ENCODE measurements around the gene PROSER3.

DNA sequence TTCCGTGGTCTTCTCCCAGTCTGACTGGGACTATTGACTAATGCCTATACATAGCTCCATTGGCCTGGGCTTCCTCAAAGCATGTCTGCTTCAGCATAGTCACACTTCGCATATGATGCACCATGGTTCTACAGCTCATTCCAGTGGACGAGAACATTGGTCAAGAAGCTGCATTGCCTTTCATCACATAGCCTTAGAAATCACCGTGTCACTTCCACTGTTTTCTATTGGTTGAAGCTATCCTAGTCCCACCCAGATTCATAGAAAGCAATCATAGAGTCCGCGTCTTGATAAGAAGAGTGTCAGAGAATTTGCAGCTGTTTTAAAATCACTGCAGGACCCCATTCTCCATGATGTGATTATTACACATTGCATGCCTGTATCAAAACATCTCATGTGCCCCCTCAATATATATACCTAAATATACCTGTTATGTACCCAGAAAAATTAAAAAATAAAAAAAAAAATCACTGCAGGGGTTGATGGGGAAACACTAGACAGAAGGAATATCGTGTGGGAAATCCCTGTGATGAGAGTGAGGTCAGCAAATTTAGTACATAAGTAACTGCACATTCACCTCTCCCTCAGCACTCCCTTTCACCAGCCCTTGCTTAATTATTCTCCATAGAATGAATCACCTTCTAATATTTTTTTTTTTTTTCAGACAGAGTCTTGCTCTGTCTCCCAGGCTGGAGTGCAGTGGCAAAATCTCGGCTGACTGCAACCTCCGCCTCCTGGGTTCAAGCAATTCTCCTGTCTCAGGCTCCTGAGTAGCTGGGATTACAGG is 15.2 kb downstream of the PROSER3 start:
- TF ChIP-seq, protein P1, sequence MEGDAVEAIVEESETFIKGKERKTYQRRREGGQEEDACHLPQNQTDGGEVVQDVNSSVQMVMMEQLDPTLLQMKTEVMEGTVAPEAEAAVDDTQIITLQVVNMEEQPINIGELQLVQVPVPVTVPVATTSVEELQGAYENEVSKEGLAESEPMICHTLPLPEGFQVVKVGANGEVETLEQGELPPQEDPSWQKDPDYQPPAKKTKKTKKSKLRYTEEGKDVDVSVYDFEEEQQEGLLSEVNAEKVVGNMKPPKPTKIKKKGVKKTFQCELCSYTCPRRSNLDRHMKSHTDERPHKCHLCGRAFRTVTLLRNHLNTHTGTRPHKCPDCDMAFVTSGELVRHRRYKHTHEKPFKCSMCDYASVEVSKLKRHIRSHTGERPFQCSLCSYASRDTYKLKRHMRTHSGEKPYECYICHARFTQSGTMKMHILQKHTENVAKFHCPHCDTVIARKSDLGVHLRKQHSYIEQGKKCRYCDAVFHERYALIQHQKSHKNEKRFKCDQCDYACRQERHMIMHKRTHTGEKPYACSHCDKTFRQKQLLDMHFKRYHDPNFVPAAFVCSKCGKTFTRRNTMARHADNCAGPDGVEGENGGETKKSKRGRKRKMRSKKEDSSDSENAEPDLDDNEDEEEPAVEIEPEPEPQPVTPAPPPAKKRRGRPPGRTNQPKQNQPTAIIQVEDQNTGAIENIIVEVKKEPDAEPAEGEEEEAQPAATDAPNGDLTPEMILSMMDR (IDR thresholded peaks at IDR 0.05; ENCODE audit: poor library complexity, severe bottlenecking) = no peak
- no peak for TF ChIP-seq EP300 (conservative IDR thresholded peaks at IDR 0.05; ENCODE audit: poor library complexity, severe bottlenecking)
- TF ChIP-seq, protein P2, sequence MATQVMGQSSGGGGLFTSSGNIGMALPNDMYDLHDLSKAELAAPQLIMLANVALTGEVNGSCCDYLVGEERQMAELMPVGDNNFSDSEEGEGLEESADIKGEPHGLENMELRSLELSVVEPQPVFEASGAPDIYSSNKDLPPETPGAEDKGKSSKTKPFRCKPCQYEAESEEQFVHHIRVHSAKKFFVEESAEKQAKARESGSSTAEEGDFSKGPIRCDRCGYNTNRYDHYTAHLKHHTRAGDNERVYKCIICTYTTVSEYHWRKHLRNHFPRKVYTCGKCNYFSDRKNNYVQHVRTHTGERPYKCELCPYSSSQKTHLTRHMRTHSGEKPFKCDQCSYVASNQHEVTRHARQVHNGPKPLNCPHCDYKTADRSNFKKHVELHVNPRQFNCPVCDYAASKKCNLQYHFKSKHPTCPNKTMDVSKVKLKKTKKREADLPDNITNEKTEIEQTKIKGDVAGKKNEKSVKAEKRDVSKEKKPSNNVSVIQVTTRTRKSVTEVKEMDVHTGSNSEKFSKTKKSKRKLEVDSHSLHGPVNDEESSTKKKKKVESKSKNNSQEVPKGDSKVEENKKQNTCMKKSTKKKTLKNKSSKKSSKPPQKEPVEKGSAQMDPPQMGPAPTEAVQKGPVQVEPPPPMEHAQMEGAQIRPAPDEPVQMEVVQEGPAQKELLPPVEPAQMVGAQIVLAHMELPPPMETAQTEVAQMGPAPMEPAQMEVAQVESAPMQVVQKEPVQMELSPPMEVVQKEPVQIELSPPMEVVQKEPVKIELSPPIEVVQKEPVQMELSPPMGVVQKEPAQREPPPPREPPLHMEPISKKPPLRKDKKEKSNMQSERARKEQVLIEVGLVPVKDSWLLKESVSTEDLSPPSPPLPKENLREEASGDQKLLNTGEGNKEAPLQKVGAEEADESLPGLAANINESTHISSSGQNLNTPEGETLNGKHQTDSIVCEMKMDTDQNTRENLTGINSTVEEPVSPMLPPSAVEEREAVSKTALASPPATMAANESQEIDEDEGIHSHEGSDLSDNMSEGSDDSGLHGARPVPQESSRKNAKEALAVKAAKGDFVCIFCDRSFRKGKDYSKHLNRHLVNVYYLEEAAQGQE (IDR thresholded peaks at IDR 0.05; ENCODE audit: borderline replicate concordance) = no peak
